Activated CD8-positive, alpha-beta T cell treated with anti-CD3 and anti-CD28 coated beads for 36 hours (primary cell): ENCODE results near the gene PIEZO2. TPM values are rescaled to one million over a fixed set of nuclear protein-coding genes. Genes with fewer than 3 reads are reported as not detected.

Experiments
- ATAC-seq: fragments of 200-7000 bp; cut with Tn5 transposase; one replicate; pipeline ENCODE4 v1.10.0; 2021; ENCODE audit warnings: mild to moderate bottlenecking, moderate library complexity
- CTCF ChIA-PET: fragments of 350-600 bp; sonication (Branson Sonifier 250); formaldehyde crosslinking; loops from one replicate; lab custom pipeline; 2021; ENCODE audit warnings: antibody characterized with exemption; lab: Charles Lee
- POLR2A ChIA-PET: fragments of 350-600 bp; sonication (Branson Sonifier 250); formaldehyde crosslinking; loops from one replicate; lab custom pipeline; 2021; ENCODE audit warnings: antibody characterized with exemption; lab: Charles Lee
- DNase-seq: peaks from one replicate; pipeline ENCODE4 v3.0.0-alpha.2; 2020
- H3K27ac Mint-ChIP-seq: one replicate; pipeline ENCODE4 v1.8.0; 2021; ENCODE audit warnings: mild to moderate bottlenecking, mixed read lengths
- H3K27me3 Mint-ChIP-seq: one replicate; pipeline ENCODE4 v1.8.0; 2021; ENCODE audit warnings: mixed read lengths
- H3K36me3 Mint-ChIP-seq: one replicate; pipeline ENCODE4 v1.8.0; 2021; ENCODE audit warnings: low read depth, mixed read lengths
- H3K4me1 Mint-ChIP-seq: one replicate; pipeline ENCODE4 v1.8.0; 2021; ENCODE audit warnings: low read depth, mixed read lengths
- H3K4me3 Mint-ChIP-seq: one replicate; pipeline ENCODE4 v1.8.0; 2021; ENCODE audit warnings: mild to moderate bottlenecking, moderate library complexity, mixed read lengths
- H3K9me3 Mint-ChIP-seq: one replicate; pipeline ENCODE4 v1.8.0; 2021; ENCODE audit warnings: mixed read lengths
- intact Hi-C: fragments of 100-400 bp; cut with micrococcal nuclease; formaldehyde crosslinking; loops from one replicate; pipeline ENCODE4 v1.10.0; 2022
- total RNA-seq, 2 experiments: library from RNA; stranded (reverse); gene quantifications; one replicate each; pipeline ENCODE4 v1.2.3, GENCODE V29; 2021
- TF ChIP-seq, protein P1 (sequence below): fragments of 200-600 bp; IDR thresholded peaks from one replicate; pipeline ENCODE4 v1.8.0; 2022; ENCODE audit warnings: antibody characterized with exemption, mild to moderate bottlenecking

PIEZO2 gene
- total RNA-seq, 2 experiments from 2014 or later, result not detected

- H3K4me3 Mint-ChIP-seq, result no peak overlapping the region
- DNase-seq (no peak), ATAC-seq (no peak)
- intact Hi-C loops, result no loop called here
- H3K4me1 Mint-ChIP-seq, result no peaks in the 10 kb centered on the region
- CTCF ChIA-PET, result no interaction called here
- H3K27me3 Mint-ChIP-seq, result no peaks in the 10 kb centered on the region
- H3K36me3 Mint-ChIP-seq, result no peaks in the 10 kb centered on the region
- TF ChIP-seq, protein P1, sequence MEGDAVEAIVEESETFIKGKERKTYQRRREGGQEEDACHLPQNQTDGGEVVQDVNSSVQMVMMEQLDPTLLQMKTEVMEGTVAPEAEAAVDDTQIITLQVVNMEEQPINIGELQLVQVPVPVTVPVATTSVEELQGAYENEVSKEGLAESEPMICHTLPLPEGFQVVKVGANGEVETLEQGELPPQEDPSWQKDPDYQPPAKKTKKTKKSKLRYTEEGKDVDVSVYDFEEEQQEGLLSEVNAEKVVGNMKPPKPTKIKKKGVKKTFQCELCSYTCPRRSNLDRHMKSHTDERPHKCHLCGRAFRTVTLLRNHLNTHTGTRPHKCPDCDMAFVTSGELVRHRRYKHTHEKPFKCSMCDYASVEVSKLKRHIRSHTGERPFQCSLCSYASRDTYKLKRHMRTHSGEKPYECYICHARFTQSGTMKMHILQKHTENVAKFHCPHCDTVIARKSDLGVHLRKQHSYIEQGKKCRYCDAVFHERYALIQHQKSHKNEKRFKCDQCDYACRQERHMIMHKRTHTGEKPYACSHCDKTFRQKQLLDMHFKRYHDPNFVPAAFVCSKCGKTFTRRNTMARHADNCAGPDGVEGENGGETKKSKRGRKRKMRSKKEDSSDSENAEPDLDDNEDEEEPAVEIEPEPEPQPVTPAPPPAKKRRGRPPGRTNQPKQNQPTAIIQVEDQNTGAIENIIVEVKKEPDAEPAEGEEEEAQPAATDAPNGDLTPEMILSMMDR, result no peak
- no peaks in the 10 kb centered on the region for H3K9me3 Mint-ChIP-seq
- POLR2A ChIA-PET, result no interaction called here
- no peak overlapping the region for H3K27ac Mint-ChIP-seq
Observed at GRCh38 chr18:11031966-11032365, 117.4 kb downstream of the PIEZO2 start.

GRCh38 chr18:11029021-11029420 lies 120.3 kb downstream of the PIEZO2 start:
- DNase-seq (no peak), ATAC-seq (no peak)
- Mint-ChIP-seq H3K4me1 (no peaks in the 10 kb centered on the region), H3K27ac (no peak overlapping the region), H3K9me3 (no peaks in the 10 kb centered on the region), H3K27me3 (no peaks in the 10 kb centered on the region), H3K36me3 (no peaks in the 10 kb centered on the region), H3K4me3 (no peak overlapping the region)
- ChIA-PET POLR2A (no interaction called here), CTCF (interaction anchor here (0.7 to 2.7 kb wide), 3 partner anchors 9 to 177 kb away, joined by 3 to 10 read pairs (median 3); no protein-coding TSS in a partner anchor)
- TF ChIP-seq, protein P1, result no peak
- intact Hi-C loops, result no loop called here

DNA sequence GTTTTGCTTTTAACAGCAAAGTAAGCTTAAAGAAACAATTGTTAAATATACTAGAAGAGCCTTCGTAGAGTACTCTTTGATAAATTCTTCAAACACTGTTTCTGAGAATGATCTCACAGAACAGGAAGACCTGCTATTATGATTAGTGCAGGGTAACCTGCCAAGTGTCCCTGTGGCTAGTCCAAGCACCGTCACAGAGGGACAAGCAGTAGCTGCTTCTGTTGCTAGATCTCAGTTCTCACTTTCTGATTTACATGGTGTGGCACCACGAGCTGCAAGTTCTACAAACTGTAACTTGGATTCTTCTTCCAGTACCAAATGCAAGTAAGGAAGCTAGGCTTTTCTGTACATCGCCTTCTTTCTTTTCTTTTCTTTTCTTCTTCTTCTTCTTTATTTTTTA lies 121.5 kb downstream of the PIEZO2 start:
- DNase-seq (no peak), ATAC-seq (no peak)
- H3K27me3 Mint-ChIP-seq, result no peaks in the 10 kb centered on the region
- no peaks in the 10 kb centered on the region for H3K36me3 Mint-ChIP-seq
- TF ChIP-seq, protein P1, result no peak
- no peaks in the 10 kb centered on the region for H3K9me3 Mint-ChIP-seq
- ChIA-PET POLR2A (no interaction called here), CTCF (interaction anchor here (2.7 kb wide), 1 partner anchor 12 kb away, joined by 10 read pairs; no protein-coding TSS in a partner anchor)
- no peak overlapping the region for H3K27ac Mint-ChIP-seq
- no peaks in the 10 kb centered on the region for H3K4me1 Mint-ChIP-seq
- no peak overlapping the region for H3K4me3 Mint-ChIP-seq
- intact Hi-C loops, result no loop called here

GRCh38 chr18:11025671-11026070 lies 123.7 kb downstream of the PIEZO2 start:
- no peak for DNase-seq
- CTCF ChIA-PET, result no interaction called here
- no peaks in the 10 kb centered on the region for H3K9me3 Mint-ChIP-seq

DNA sequence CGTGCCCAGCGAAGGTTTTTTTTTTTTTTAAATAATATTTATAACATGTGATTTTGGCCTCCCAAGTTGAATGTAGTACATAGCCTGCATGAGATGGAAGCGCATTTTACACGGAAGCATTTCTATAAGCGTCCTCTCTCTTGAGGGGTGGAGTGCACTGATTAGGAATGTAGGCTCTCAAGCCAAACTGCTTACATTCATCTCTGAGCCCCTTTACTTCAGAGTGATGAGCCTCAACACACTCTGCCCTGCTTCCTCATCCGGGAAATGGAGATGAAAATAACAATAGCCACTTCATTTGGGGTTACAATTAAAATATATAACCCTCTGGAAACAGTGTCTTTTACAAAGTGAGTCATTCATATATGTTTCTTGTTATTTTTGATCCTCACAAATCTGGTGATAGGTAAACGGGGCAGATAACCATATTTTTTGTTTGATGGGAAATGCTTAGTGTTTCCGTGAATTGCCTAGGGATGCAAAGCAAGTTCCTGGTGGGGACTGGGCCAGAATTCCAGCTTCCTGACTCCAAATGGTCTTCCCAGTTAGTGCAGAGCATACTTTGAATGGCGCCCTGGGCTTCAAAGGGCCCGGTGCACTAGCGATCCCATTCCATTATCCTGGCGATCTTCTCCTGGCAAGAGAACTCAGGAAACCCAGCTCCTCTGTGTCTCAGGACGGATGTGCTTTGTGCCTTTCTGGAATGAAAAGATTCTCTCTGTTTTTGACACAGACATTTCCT lies 124.3 kb downstream of the PIEZO2 start:
- TF ChIP-seq, protein P1, result no peak
- ChIA-PET CTCF (no interaction called here), POLR2A (no interaction called here)
- Mint-ChIP-seq H3K9me3 (no peaks in the 10 kb centered on the region), H3K4me3 (no peak overlapping the region), H3K27ac (no peak overlapping the region), H3K27me3 (no peaks in the 10 kb centered on the region), H3K4me1 (no peaks in the 10 kb centered on the region), H3K36me3 (no peaks in the 10 kb centered on the region)
- no peak for ATAC-seq
- no peak for DNase-seq
- intact Hi-C loops, result no loop called here

More at GRCh38 chr18:11025671-11026070, 123.7 kb downstream of the PIEZO2 start:
- Mint-ChIP-seq H3K36me3 (no peaks in the 10 kb centered on the region), H3K4me1 (no peaks in the 10 kb centered on the region), H3K27me3 (no peaks in the 10 kb centered on the region), H3K27ac (no peak overlapping the region), H3K4me3 (no peak overlapping the region)
- intact Hi-C loops, result no loop called here
- TF ChIP-seq, protein P1, result no peak
- POLR2A ChIA-PET, result no interaction called here
- no peak for ATAC-seq
